ENCODE results near the gene UACA. TPM values are rescaled to one million over a fixed set of nuclear protein-coding genes. Genes with fewer than 3 reads are reported as not detected.

Gene UACA
- total RNA-seq, 2 donors from 2014 or later = 2.5 to 3.6 TPM

- Mint-ChIP-seq H3K36me3 (no peaks in the 10 kb centered on the region), H3K27me3 (peaks cover 15 to 19% of the 10 kb centered on the region in 2 donors), H3K27ac (no peak overlapping the region), H3K4me3 (no peak overlapping the region), H3K9me3 (no peaks in the 10 kb centered on the region), H3K4me1 (ENCODE audit: low read depth in 2 of 2) (peaks cover 0 to 5% of the 10 kb centered on the region in 2 donors)
- no peak for DNase-seq (ENCODE audit: low spot score)
- ATAC-seq = no peak
These were observed 119.6 kb downstream of the UACA start for GRCh38 chr15:70643783-70644125.

GRCh38 chr15:70643106-70643782, 120.1 kb downstream of the UACA start:
- Mint-ChIP-seq H3K27ac (no peak overlapping the region), H3K4me3 (no peak overlapping the region), H3K4me1 (ENCODE audit: low read depth in 2 of 2) (peaks cover 0 to 5% of the 10 kb centered on the region in 2 donors), H3K36me3 (no peaks in the 10 kb centered on the region), H3K9me3 (no peaks in the 10 kb centered on the region), H3K27me3 (peaks cover 15 to 19% of the 10 kb centered on the region in 2 donors)
- DNase-seq (ENCODE audit: low spot score) = no peak
- ATAC-seq = no peak

- H3K27ac Mint-ChIP-seq = no peak overlapping the region
- ATAC-seq (no peak), DNase-seq (ENCODE audit: low spot score) (no peak)
- H3K9me3 Mint-ChIP-seq = no peaks in the 10 kb centered on the region
- no peak overlapping the region for H3K4me3 Mint-ChIP-seq
- peaks cover 22 to 30% of the 10 kb centered on the region in 2 donors for H3K27me3 Mint-ChIP-seq
- no peaks in the 10 kb centered on the region for H3K36me3 Mint-ChIP-seq
- peaks cover 12 to 13% of the 10 kb centered on the region in 2 donors for H3K4me1 Mint-ChIP-seq (ENCODE audit: low read depth in 2 of 2)
These were observed 126.7 kb downstream of the UACA start for GRCh38 chr15:70636540-70637165.

GRCh38 chr15:70635895-70636294, 127.5 kb downstream of the UACA start:
- no peaks in the 10 kb centered on the region for H3K9me3 Mint-ChIP-seq
- no peak overlapping the region for H3K27ac Mint-ChIP-seq
- no peaks in the 10 kb centered on the region for H3K36me3 Mint-ChIP-seq
- peaks cover 22 to 30% of the 10 kb centered on the region in 2 donors for H3K27me3 Mint-ChIP-seq
- no peak overlapping the region for H3K4me3 Mint-ChIP-seq
- DNase-seq (ENCODE audit: low spot score) = no peak
- peaks cover 12 to 13% of the 10 kb centered on the region in 2 donors for H3K4me1 Mint-ChIP-seq (ENCODE audit: low read depth in 2 of 2)
- no peak for ATAC-seq

GRCh38 chr15:70633991-70634390, 129.4 kb downstream of the UACA start:
- no peak for ATAC-seq
- no peaks in the 10 kb centered on the region for H3K36me3 Mint-ChIP-seq
- peaks cover 12 to 13% of the 10 kb centered on the region in 2 donors for H3K4me1 Mint-ChIP-seq (ENCODE audit: low read depth in 2 of 2)
- no peak overlapping the region for H3K27ac Mint-ChIP-seq
- DNase-seq (ENCODE audit: low spot score) = no peak
- H3K27me3 Mint-ChIP-seq = peaks cover 33 to 37% of the 10 kb centered on the region in 2 donors
- no peaks in the 10 kb centered on the region for H3K9me3 Mint-ChIP-seq
- no peak overlapping the region for H3K4me3 Mint-ChIP-seq

GRCh38 chr15:70633103-70633831, 130.1 kb downstream of the UACA start:
- Mint-ChIP-seq H3K9me3 (no peaks in the 10 kb centered on the region), H3K36me3 (no peaks in the 10 kb centered on the region), H3K4me1 (ENCODE audit: low read depth in 2 of 2) (peaks cover 12 to 13% of the 10 kb centered on the region in 2 donors), H3K27me3 (peaks cover 35 to 37% of the 10 kb centered on the region in 2 donors), H3K4me3 (no peak overlapping the region), H3K27ac (no peak overlapping the region)
- DNase-seq (ENCODE audit: low spot score) (no peak), ATAC-seq (no peak)

GRCh38 chr15:70632491-70633102, 130.8 kb downstream of the UACA start:
- H3K27me3 Mint-ChIP-seq = peaks cover 35 to 39% of the 10 kb centered on the region in 2 donors
- H3K27ac Mint-ChIP-seq = no peak overlapping the region
- peaks cover 19% of the 10 kb centered on the region in 2 donors for H3K4me1 Mint-ChIP-seq (ENCODE audit: low read depth in 2 of 2)
- H3K36me3 Mint-ChIP-seq = no peaks in the 10 kb centered on the region
- no peak overlapping the region for H3K4me3 Mint-ChIP-seq
- no peak for ATAC-seq
- H3K9me3 Mint-ChIP-seq = no peaks in the 10 kb centered on the region
- no peak for DNase-seq (ENCODE audit: low spot score)

- Mint-ChIP-seq H3K27me3 (peaks cover 34 to 39% of the 10 kb centered on the region in 2 donors), H3K4me3 (no peak overlapping the region), H3K9me3 (no peaks in the 10 kb centered on the region), H3K4me1 (ENCODE audit: low read depth in 2 of 2) (peaks cover 21 to 22% of the 10 kb centered on the region in 2 donors), H3K36me3 (no peaks in the 10 kb centered on the region), H3K27ac (no peak overlapping the region)
- no peak for DNase-seq (ENCODE audit: low spot score)
- no peak for ATAC-seq
These were observed 131.3 kb downstream of the UACA start for GRCh38 chr15:70632079-70632478.

GRCh38 chr15:70629735-70630273, 133.6 kb downstream of the UACA start:
- Mint-ChIP-seq H3K36me3 (no peaks in the 10 kb centered on the region), H3K27me3 (peaks cover 18 to 28% of the 10 kb centered on the region in 2 donors), H3K4me1 (ENCODE audit: low read depth in 2 of 2) (peaks cover 13 to 16% of the 10 kb centered on the region in 2 donors), H3K4me3 (no peak overlapping the region), H3K27ac (no peak overlapping the region), H3K9me3 (no peaks in the 10 kb centered on the region)
- ATAC-seq (peak in 1 of 2 donors; percentile 17), DNase-seq (ENCODE audit: low spot score) (no peak)

GRCh38 chr15:70628549-70628896, 134.8 kb downstream of the UACA start:
- Mint-ChIP-seq H3K4me3 (no peak overlapping the region), H3K27ac (no peak overlapping the region), H3K27me3 (peaks cover 26 to 31% of the 10 kb centered on the region in 2 donors), H3K9me3 (no peaks in the 10 kb centered on the region), H3K4me1 (ENCODE audit: low read depth in 2 of 2) (peaks cover 13 to 16% of the 10 kb centered on the region in 2 donors), H3K36me3 (peaks cover 6% of the 10 kb centered on the region)
- no peak for DNase-seq (ENCODE audit: low spot score)
- no peak for ATAC-seq

- no peak overlapping the region for H3K27ac Mint-ChIP-seq
- H3K4me3 Mint-ChIP-seq = no peak overlapping the region
- no peak for DNase-seq (ENCODE audit: low spot score)
- ATAC-seq = no peak
- peaks cover 12 to 13% of the 10 kb centered on the region in 2 donors for H3K4me1 Mint-ChIP-seq (ENCODE audit: low read depth in 2 of 2)
- no peaks in the 10 kb centered on the region for H3K9me3 Mint-ChIP-seq
- H3K27me3 Mint-ChIP-seq = peaks cover 26 to 27% of the 10 kb centered on the region in 2 donors
- H3K36me3 Mint-ChIP-seq = peaks cover 10% of the 10 kb centered on the region
These were observed 135.4 kb downstream of the UACA start for GRCh38 chr15:70627734-70628548.

GRCh38 chr15:70627322-70627721, 136.0 kb downstream of the UACA start:
- peaks cover 9% of the 10 kb centered on the region in 2 donors for H3K4me1 Mint-ChIP-seq (ENCODE audit: low read depth in 2 of 2)
- peaks cover 20 to 27% of the 10 kb centered on the region in 2 donors for H3K27me3 Mint-ChIP-seq
- H3K36me3 Mint-ChIP-seq = peaks cover 10% of the 10 kb centered on the region
- H3K4me3 Mint-ChIP-seq = no peak overlapping the region
- no peak for DNase-seq (ENCODE audit: low spot score)
- H3K27ac Mint-ChIP-seq = no peak overlapping the region
- ATAC-seq = no peak
- no peaks in the 10 kb centered on the region for H3K9me3 Mint-ChIP-seq

GRCh38 chr15:70625438-70625837, 137.9 kb downstream of the UACA start:
- Mint-ChIP-seq H3K36me3 (peaks cover 10% of the 10 kb centered on the region), H3K27me3 (peaks cover 22 to 27% of the 10 kb centered on the region in 2 donors), H3K4me3 (no peak overlapping the region), H3K27ac (no peak overlapping the region), H3K4me1 (ENCODE audit: low read depth in 2 of 2) (peaks cover 9% of the 10 kb centered on the region in 2 donors), H3K9me3 (no peaks in the 10 kb centered on the region)
- ATAC-seq (no peak), DNase-seq (ENCODE audit: low spot score) (no peak)
